Fibroblast of lung (primary cell): ENCODE measurements around the gene MRPS10. TPM values are rescaled to one million over a fixed set of nuclear protein-coding genes. Genes with fewer than 3 reads are reported as not detected.
"Not testable (repeated sequence)": the region's sequence is repeated elsewhere in the genome, so short reads cannot be mapped to it uniquely, and the experiment has no call there.

Experiments
- DNase-seq, 2 donors: peaks; one replicate each; pipeline versions ENCODE4 v3.0.0 to v3.0.0-alpha.2; 2010; ENCODE audit warnings: low read depth in 2 of 2
- H2AFZ ChIP-seq: 2 replicates; pipeline ENCODE4 v1.5.1; 2012; ENCODE audit warnings: low read length, control low read depth, inconsistent platforms
- H3K27ac ChIP-seq: 2 replicates; pipeline ENCODE4 v1.5.1; 2011; ENCODE audit warnings: low read length, control low read depth; ENCODE audit not compliant: insufficient read depth
- H3K27me3 ChIP-seq: 2 replicates; pipeline ENCODE4 v1.5.1; 2011; ENCODE audit warnings: mild to moderate bottlenecking, low read length; ENCODE audit not compliant: control insufficient read depth, insufficient read depth
- H3K36me3 ChIP-seq: 2 replicates; pipeline ENCODE4 v1.5.1; 2011; ENCODE audit warnings: low read length; ENCODE audit not compliant: control insufficient read depth, insufficient read depth
- H3K4me1 ChIP-seq: 2 replicates; pipeline ENCODE4 v1.5.1; 2011; ENCODE audit warnings: low read length; ENCODE audit not compliant: control insufficient read depth, insufficient read depth; ENCODE audit errors: extremely low read depth
- H3K4me2 ChIP-seq: 2 replicates; pipeline ENCODE4 v1.5.1; 2011; ENCODE audit warnings: low read length, control low read depth; ENCODE audit not compliant: insufficient read depth; ENCODE audit errors: extremely low read depth
- H3K4me3 ChIP-seq, 4 experiments: fragments of 200-600 bp in 1 of 4; sonication (generic) in 1 of 4; replicated peaks in 1 of 4; 2 replicates each; pipeline ENCODE4 v1.5.1; 2011 to 2016; ENCODE audit warnings: low read length in 4 of 4, low read depth in 3 of 4, mild to moderate bottlenecking in 3 of 4, control low read depth in 2 of 4, inconsistent platforms in 1 of 4, mixed read lengths in 1 of 4; ENCODE audit not compliant: insufficient read depth in 1 of 4; ENCODE audit errors: control extremely low read depth in 1 of 4
- H3K79me2 ChIP-seq: 2 replicates; pipeline ENCODE4 v1.5.1; 2012; ENCODE audit warnings: mild to moderate bottlenecking, low read length, inconsistent platforms; ENCODE audit not compliant: control insufficient read depth, insufficient read depth
- H3K9ac ChIP-seq: 2 replicates; pipeline ENCODE4 v1.5.1; 2011; ENCODE audit warnings: mild to moderate bottlenecking, low read length, control low read depth; ENCODE audit not compliant: insufficient read depth
- H3K9me3 ChIP-seq: 2 replicates; pipeline ENCODE4 v1.5.1; 2012; ENCODE audit warnings: low read depth, low read length; ENCODE audit not compliant: control insufficient read depth, insufficient read depth
- H4K20me1 ChIP-seq: 2 replicates; pipeline ENCODE4 v1.5.1; 2011; ENCODE audit warnings: low read length; ENCODE audit not compliant: control insufficient read depth, insufficient read depth; ENCODE audit errors: extremely low read depth
- EZH2 ChIP-seq: IDR thresholded peaks from 2 replicates; pipeline ENCODE4 v1.5.1; 2012; ENCODE audit warnings: low read length, control low read depth, mild to moderate bottlenecking; ENCODE audit errors: missing control alignments
- polyA plus RNA-seq, 2 donors: library from polyadenylated mRNA; depleted of rRNA in 1 of 2; stranded (reverse) in 1 of 2; unstranded in 1 of 2; fragments of >200 nt; gene quantifications; 2 replicates each; pipeline ENCODE4 v1.2.1, GENCODE V29; 2011 to 2012; ENCODE audit warnings: missing spikeins in 1 of 2
- total RNA-seq: library from RNA; depleted of rRNA; stranded (reverse); fragments of >200 nt; gene quantifications from 2 replicates; pipeline ENCODE4 v1.2.1, GENCODE V29; 2014
- TF ChIP-seq, protein P1 (sequence below), 2 donors: IDR thresholded peaks in 1 of 2; conservative IDR thresholded peaks in 1 of 2; 1 replicate in 1 of 2; 2 replicates in 1 of 2; pipeline ENCODE4 v1.5.1; 2011 to 2012; ENCODE audit warnings: low read length in 2 of 2, control low read depth in 1 of 2, inconsistent platforms in 1 of 2, low read depth in 1 of 2, mild to moderate bottlenecking in 1 of 2

The MRPS10 gene
- total and polyA plus RNA-seq, 2 donors (not counting 1 experiment from before 2014, with no cell fraction given): 67.5 to 74.1 TPM

DNA sequence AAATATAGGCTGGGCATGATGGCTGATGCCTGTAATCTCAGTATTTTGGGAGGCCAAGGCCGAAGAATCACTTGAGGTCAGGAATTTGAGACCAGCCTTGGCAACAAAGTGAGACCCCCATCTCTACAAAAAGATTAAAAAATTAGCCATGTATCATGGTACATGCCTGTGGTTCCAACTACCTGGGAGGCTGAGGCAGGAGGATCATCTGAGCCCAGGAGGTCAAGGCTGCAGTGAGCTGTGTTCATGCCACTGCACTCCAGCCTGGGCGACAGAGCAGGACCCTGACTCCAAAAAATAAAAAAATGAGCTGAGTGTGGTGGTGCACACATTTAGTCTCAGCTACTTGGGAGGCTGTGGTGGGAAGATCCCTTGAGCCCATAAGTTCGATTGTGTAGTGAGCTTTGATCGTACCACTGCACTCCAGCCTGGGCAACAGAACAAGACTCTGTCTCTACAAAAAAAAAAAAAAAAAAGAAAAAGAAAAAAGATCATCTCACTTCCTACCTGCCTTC, 12.8 kb downstream of the MRPS10 start:
- peaks cover 4% of the 10 kb centered on the region for H3K36me3 ChIP-seq
- H4K20me1 ChIP-seq: no peaks in the 10 kb centered on the region
- no peak overlapping the region for H3K27ac ChIP-seq
- H3K27me3 ChIP-seq: no peaks in the 10 kb centered on the region
- no peak overlapping the region for H3K9ac ChIP-seq
- no peak overlapping the region for H3K4me2 ChIP-seq
- no peak for DNase-seq
- peaks cover 18% of the 10 kb centered on the region for H3K4me1 ChIP-seq
- H3K79me2 ChIP-seq: no peaks in the 10 kb centered on the region
- H3K9me3 ChIP-seq: no peaks in the 10 kb centered on the region
- TF ChIP-seq, protein P1, sequence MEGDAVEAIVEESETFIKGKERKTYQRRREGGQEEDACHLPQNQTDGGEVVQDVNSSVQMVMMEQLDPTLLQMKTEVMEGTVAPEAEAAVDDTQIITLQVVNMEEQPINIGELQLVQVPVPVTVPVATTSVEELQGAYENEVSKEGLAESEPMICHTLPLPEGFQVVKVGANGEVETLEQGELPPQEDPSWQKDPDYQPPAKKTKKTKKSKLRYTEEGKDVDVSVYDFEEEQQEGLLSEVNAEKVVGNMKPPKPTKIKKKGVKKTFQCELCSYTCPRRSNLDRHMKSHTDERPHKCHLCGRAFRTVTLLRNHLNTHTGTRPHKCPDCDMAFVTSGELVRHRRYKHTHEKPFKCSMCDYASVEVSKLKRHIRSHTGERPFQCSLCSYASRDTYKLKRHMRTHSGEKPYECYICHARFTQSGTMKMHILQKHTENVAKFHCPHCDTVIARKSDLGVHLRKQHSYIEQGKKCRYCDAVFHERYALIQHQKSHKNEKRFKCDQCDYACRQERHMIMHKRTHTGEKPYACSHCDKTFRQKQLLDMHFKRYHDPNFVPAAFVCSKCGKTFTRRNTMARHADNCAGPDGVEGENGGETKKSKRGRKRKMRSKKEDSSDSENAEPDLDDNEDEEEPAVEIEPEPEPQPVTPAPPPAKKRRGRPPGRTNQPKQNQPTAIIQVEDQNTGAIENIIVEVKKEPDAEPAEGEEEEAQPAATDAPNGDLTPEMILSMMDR (conservative IDR thresholded peaks at IDR 0.05 in 1 of 2, IDR thresholded peaks at IDR 0.05 in 1 of 2; ENCODE audit: low read depth in 1 of 2, low read length in 2 of 2): no peak
- TF ChIP-seq EZH2: no peak
- H3K4me3 ChIP-seq: no peak overlapping the region
- H2AFZ ChIP-seq: no peak overlapping the region

DNA sequence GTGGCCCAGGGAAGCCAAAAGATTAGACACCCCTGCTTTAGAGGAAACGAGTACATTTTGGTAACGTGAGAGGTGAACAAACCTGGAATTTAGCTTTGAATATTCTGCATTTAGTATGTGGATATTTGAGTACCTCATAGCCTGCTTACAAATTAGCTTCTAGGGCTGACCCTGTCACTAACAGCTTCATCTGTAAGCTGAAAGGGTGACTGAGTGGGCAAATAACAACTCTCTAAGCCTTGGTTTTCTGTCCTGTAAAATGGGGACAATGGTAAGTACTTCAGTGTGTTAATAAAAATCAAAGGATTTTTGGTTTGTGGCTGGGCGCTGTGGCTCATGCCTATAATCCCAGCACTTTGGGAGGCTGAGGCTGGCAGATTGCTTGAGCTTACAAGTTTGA, 14.5 kb downstream of the MRPS10 start:
- H3K36me3 ChIP-seq: no peaks in the 10 kb centered on the region
- H3K9me3 ChIP-seq: no peaks in the 10 kb centered on the region
- H4K20me1 ChIP-seq: no peaks in the 10 kb centered on the region
- DNase-seq: no peak
- no peaks in the 10 kb centered on the region for H3K79me2 ChIP-seq
- H3K27ac ChIP-seq: no peak overlapping the region
- peaks cover 27% of the 10 kb centered on the region for H3K4me1 ChIP-seq
- H3K27me3 ChIP-seq: no peaks in the 10 kb centered on the region
- H3K4me2 ChIP-seq: no peak overlapping the region
- H3K4me3 ChIP-seq: no peak overlapping the region
- H2AFZ ChIP-seq: no peak overlapping the region
- no peak overlapping the region for H3K9ac ChIP-seq
- TF ChIP-seq EZH2: no peak
- TF ChIP-seq, protein P1 (conservative IDR thresholded peaks at IDR 0.05 in 1 of 2, IDR thresholded peaks at IDR 0.05 in 1 of 2; ENCODE audit: low read depth in 1 of 2, low read length in 2 of 2): no peak

DNA sequence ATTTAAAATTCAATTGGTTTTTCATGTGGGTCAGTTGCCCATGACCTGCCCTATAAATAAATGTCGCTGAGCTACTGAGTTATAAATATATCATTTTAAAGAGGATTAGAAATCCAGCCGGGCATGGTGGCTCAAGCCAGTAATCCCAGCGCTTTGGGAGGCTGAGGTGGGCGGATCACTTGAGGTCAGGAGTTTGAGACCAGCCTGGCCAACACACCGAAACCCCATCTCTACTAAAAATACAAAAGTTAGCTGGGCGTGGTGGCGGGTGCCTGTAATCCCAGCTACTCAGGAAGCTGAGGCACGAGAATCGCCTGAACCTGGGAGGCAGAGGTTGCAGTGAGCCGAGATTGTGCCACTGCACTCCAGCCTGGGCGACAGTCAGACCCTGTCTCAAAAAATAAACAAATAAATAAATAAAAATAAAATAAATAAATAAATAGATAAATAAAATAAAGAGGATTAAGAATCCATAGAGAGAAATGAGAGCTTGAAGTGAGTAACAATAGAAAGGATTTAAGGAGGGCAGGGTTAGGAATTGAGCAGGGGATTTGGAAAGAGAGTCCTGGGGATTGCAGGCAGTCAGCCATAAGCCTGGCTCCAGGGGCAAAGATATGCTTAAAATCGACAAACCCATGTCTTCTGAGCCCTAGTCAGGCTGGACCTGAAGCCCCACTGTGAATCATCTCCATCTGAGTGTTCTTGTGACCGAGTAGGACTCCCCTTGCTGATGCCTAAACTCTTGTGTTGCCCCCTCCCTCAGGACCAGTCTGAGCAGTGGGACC, 15.3 kb downstream of the MRPS10 start:
- H3K9ac ChIP-seq, H3K9me3 ChIP-seq, H3K4me3 ChIP-seq, H3K27ac ChIP-seq, H3K27me3 ChIP-seq, DNase-seq, H3K36me3 ChIP-seq, H4K20me1 ChIP-seq, H3K4me2 ChIP-seq, H2AFZ ChIP-seq, H3K79me2 ChIP-seq: not testable (repeated sequence)
- H3K4me1 ChIP-seq: peaks cover 32% of the 10 kb centered on the region
